RWPE1 (cell line): ENCODE data around the gene MRPS22.
A peak's percentile ranks its signal among the peaks of the same experiment; 100 is the strongest.

Source experiments
- CTCF ChIA-PET: fragments of 350-600 bp; sonication (Branson Sonifier 250); formaldehyde crosslinking; extraction: SDS; loops from one replicate; lab custom pipeline; 2021; lab: Yijun Ruan, JAX
- POLR2A ChIA-PET: fragments of 400-600 bp; formaldehyde crosslinking; extraction: SDS; loops from one replicate; lab custom pipeline; 2020; ENCODE audit warnings: antibody characterized with exemption; ENCODE audit not compliant: low non-redundant PET; lab: Yijun Ruan, JAX
- DNase-seq: peaks from one replicate; pipeline ENCODE4 v3.0.0; 2012; ENCODE audit warnings: low spot score
- H3K27ac ChIP-seq: fragments of 450-650 bp; 2 replicates; pipeline ENCODE4 v1.5.1; 2017
- TF ChIP-seq, protein P1 (sequence below): fragments of 450-650 bp; conservative IDR thresholded peaks from 2 replicates; pipeline ENCODE4 v1.5.1; 2017; ENCODE audit warnings: low read depth, mild to moderate bottlenecking

Gene MRPS22

DNA sequence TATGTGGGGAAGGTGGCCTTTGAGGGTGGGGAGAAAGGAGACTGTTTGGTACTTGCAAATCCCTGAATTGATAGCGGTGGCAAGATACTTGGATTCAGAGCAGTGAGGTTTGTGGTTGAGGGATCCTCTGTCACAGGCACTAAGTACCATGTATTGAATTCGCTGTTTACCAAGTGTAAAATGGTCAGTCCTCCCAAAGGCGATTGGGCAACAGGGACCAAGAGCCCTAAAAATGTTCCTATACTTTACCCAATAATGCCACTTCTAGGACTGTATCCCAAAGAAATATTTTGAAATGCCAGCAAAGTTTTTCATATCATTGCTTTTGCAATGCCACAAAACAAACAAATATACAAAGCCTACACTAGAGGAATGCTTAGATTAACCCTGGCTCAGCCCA, 43.4 kb upstream of the MRPS22 start:
- DNase-seq, result no peak
- CTCF ChIA-PET, result interaction anchor here (0.7 to 1.0 kb wide), 3 partner anchors 11 to 297 kb away, joined by 3 read pairs; no protein-coding TSS in a partner anchor
- TF ChIP-seq, protein P1, sequence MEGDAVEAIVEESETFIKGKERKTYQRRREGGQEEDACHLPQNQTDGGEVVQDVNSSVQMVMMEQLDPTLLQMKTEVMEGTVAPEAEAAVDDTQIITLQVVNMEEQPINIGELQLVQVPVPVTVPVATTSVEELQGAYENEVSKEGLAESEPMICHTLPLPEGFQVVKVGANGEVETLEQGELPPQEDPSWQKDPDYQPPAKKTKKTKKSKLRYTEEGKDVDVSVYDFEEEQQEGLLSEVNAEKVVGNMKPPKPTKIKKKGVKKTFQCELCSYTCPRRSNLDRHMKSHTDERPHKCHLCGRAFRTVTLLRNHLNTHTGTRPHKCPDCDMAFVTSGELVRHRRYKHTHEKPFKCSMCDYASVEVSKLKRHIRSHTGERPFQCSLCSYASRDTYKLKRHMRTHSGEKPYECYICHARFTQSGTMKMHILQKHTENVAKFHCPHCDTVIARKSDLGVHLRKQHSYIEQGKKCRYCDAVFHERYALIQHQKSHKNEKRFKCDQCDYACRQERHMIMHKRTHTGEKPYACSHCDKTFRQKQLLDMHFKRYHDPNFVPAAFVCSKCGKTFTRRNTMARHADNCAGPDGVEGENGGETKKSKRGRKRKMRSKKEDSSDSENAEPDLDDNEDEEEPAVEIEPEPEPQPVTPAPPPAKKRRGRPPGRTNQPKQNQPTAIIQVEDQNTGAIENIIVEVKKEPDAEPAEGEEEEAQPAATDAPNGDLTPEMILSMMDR, result no peak
- POLR2A ChIA-PET, result no interaction called here
- H3K27ac ChIP-seq, result no peak overlapping the region

DNA sequence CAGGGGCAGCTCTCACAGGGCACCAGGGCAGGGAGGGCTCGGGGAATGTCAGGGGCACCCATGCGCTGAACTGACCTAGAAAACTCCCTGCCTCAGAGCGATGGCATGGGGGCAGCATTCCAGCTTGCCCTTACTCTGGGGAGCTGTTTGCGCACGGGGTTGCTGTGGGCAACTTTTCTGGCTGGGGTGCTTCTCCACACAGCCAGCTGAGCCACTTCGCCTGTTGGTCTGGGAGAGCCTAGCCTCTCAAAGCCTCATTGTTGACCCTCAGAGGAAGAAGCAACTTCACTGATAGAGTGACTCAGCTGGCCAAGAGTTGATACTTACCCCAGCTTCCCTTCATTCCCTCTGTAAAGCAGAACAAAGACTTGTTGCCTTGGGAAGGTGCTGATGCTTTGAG, 42.6 kb upstream of the MRPS22 start:
- POLR2A ChIA-PET, result no interaction called here
- no peak for DNase-seq
- no peak overlapping the region for H3K27ac ChIP-seq
- CTCF ChIA-PET, result interaction anchor here (0.7 to 1.0 kb wide), 2 partner anchors 11 to 296 kb away, joined by 3 read pairs; no protein-coding TSS in a partner anchor
- TF ChIP-seq, protein P1, result no peak

DNA sequence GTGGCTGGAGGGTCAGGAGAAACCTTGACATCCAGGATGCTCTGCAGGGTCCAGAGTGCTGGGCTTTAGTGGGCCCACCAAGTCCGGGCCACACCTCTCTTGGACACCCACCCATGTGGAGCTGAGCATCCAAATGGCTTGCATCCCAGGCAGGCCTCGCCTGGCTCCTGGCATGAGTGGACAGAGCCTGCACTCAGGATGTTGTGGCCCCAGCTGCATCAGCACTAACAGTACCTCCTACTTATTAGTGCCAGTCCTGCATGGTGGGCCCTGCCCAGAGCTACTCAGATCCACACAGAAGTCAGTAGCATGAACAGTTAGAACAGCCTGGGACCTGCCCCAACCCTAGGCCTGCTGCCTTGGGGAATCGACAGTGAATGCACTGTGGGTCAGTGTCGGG, 42.2 kb upstream of the MRPS22 start:
- POLR2A ChIA-PET, result no interaction called here
- TF ChIP-seq, protein P1, result no peak
- CTCF ChIA-PET, result interaction anchor here (0.7 to 1.0 kb wide), 2 partner anchors 11 to 365 kb away, joined by 3 read pairs; no protein-coding TSS in a partner anchor
- peak overlapping the region; percentile 31; the same call in 1 of the 2 replicates for H3K27ac ChIP-seq
- no peak for DNase-seq

DNA sequence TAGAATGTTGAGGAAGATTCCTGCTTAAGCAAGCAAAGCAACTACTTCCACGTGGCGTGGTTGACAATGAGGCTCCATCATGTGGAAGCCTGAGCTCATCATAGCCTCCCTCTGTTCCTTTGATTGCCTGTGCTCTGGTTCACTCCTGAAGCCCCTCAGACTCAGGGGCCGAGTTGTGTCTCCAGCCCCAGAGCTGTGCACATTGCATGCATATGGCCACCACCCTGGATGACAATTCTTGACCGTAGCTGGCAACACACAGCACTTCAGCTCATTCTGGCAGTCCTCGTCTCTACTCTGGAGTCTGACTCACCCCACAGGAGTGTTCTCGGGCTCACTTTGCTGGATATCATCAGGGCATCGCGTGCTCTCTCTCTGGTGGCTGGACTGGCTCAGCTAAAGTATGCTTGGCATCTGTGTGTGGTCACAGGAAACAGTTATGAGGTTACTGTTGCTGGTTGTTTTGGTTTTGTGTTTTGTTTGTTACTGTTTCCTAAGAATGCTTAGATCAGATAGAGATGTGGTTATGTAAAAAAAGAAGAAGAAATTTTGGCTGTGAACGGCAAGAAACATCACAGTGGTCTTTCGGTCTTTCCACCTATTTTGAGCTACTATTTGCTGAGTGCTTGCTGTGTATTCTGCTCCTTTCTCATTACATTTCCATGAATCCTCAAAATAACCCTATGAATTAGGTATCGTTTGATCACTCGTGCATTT, 41.6 kb upstream of the MRPS22 start:
- peak overlapping the region; percentile 31; the same call in 1 of the 2 replicates for H3K27ac ChIP-seq
- DNase-seq, result peak; percentile 80
- TF ChIP-seq, protein P1, result no peak
- ChIA-PET POLR2A (no interaction called here), CTCF (interaction anchor here (0.6 to 1.1 kb wide), 5 partner anchors 11 to 366 kb away, joined by 3 read pairs; no protein-coding TSS in a partner anchor)

DNA sequence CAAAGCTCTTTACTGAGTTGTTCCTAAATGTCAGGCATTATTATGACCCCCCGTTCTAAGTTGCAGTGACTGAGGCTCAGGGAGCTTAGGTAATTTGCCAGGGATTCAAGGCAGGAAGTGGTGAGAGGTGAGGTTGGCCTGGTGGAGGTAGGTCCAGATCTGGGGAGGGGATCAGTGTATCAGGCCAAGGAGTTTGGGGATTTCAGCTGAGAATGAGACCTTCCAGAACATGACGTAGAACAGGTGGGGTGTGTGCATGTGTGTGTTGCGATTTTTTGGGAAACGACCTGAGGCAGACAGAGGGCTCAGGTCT, 41.1 kb upstream of the MRPS22 start:
- POLR2A ChIA-PET, result no interaction called here
- DNase-seq, result no peak
- H3K27ac ChIP-seq, result no peak overlapping the region
- TF ChIP-seq, protein P1, result no peak
- CTCF ChIA-PET, result interaction anchor here (0.6 to 1.1 kb wide), 3 partner anchors 12 to 190 kb away, joined by 3 read pairs; no protein-coding TSS in a partner anchor

DNA sequence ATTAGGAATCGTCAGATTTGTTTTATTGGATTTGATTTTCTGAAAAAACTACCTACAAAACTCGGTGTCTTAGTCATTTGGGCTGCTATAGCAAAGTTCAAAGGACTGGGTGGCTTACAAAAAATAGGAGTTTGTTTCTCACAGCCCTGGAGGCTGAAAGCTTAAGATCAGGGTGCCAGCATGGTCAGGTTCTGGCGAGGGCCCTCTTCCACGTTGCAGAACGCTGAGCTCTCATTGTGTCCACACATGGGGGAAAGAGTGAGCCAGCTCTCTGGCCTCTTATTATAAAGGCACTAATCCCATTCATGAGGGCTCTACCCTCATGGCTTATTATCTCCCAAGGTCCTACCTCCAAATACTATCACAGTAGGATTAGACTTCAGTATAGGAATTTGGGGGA, 40.6 kb upstream of the MRPS22 start:
- no peak overlapping the region for H3K27ac ChIP-seq
- POLR2A ChIA-PET, result no interaction called here
- CTCF ChIA-PET, result interaction anchor here (1.1 kb wide), 1 partner anchor 13 kb away, joined by 3 read pairs; no protein-coding TSS in a partner anchor
- TF ChIP-seq, protein P1, result no peak
- DNase-seq, result no peak
